Endothelial cell of umbilical vein (primary cell): Measurements from ENCODE around the gene ST3GAL4. TPM values are rescaled to one million over a fixed set of nuclear protein-coding genes. Genes with fewer than 3 reads are reported as not detected.

Experiments
- BruUV-seq: library from RNA; stranded (reverse); fragments of 400-500 nt; replicated peaks from 2 replicates; lab custom pipeline; 2021; lab: Mats Ljungman, UMichigan
- CTCF ChIA-PET: fragments of 300-600, 350-600 bp; sonication (Branson Sonifier 250); formaldehyde crosslinking; loops from one replicate; lab custom pipeline; 2021; ENCODE audit warnings: antibody characterized with exemption, inconsistent platforms; lab: Charles Lee
- POLR2A ChIA-PET: fragments of 300-600, 350-600 bp; sonication (Branson Sonifier 250); formaldehyde crosslinking; loops from one replicate; lab custom pipeline; 2021; ENCODE audit warnings: antibody characterized with exemption, inconsistent platforms; lab: Charles Lee
- DNase-seq: peaks from one replicate; pipeline ENCODE4 v3.0.0-alpha.2; 2011; ENCODE audit warnings: low read depth, low spot score
- FAIRE-seq: peaks from 2 replicates; lab custom pipeline; 2011; peaks lifted over from hg19 to GRCh38; lab: Jason Lieb, UNC
- H2AFZ ChIP-seq: 2 replicates; pipeline ENCODE4 v1.6.0; 2012; ENCODE audit warnings: low read depth, low read length, control low read depth, inconsistent platforms
- H3K27ac ChIP-seq: 2 replicates; pipeline ENCODE4 v1.5.1; 2011; ENCODE audit warnings: low read depth, mild to moderate bottlenecking, control low read depth, low read length, moderate library complexity; ENCODE audit not compliant: insufficient read depth
- H3K27me3 ChIP-seq, 2 experiments: 2 replicates each; pipeline versions ENCODE4 v1.6.0 to v1.6.1; 2011; ENCODE audit warnings: low read length in 2 of 2, mixed read lengths in 1 of 2; ENCODE audit not compliant: control insufficient read depth in 2 of 2, insufficient read depth in 2 of 2
- H3K36me3 ChIP-seq, 2 experiments: 2 replicates in 1 of 2; 3 replicates in 1 of 2; pipeline ENCODE4 v1.5.1; 2011; ENCODE audit warnings: low read length in 2 of 2, mild to moderate bottlenecking in 1 of 2, moderate library complexity in 1 of 2; ENCODE audit not compliant: control insufficient read depth in 2 of 2, insufficient read depth in 2 of 2; ENCODE audit errors: extremely low read depth in 1 of 2
- H3K4me1 ChIP-seq: 3 replicates; pipeline ENCODE4 v1.5.1; 2011; ENCODE audit warnings: mild to moderate bottlenecking, low read length; ENCODE audit not compliant: control insufficient read depth, insufficient read depth; ENCODE audit errors: extremely low read depth
- H3K4me2 ChIP-seq: 2 replicates; pipeline ENCODE4 v1.6.1; 2011; ENCODE audit warnings: low read length, control low read depth, mixed read lengths; ENCODE audit not compliant: insufficient read depth
- H3K4me3 ChIP-seq, 3 experiments: fragments of 200-600 bp in 1 of 3; sonication (generic), shearing (Covaris generic) in 1 of 3; replicated peaks in 1 of 3; 2 replicates each; pipeline ENCODE4 v1.5.1; 2011 to 2016; ENCODE audit warnings: control low read depth in 3 of 3, low read length in 3 of 3, mild to moderate bottlenecking in 2 of 3, inconsistent platforms in 1 of 3, low read depth in 1 of 3, moderate library complexity in 1 of 3; ENCODE audit not compliant: insufficient read depth in 1 of 3
- H3K79me2 ChIP-seq: 2 replicates; pipeline ENCODE4 v1.6.0; 2012; ENCODE audit warnings: low read length, inconsistent platforms; ENCODE audit not compliant: control insufficient read depth, insufficient read depth
- H3K9ac ChIP-seq: replicated peaks from 2 replicates; pipeline ENCODE3; 2011; ENCODE audit warnings: low read length, control low read depth; ENCODE audit not compliant: insufficient read depth; ENCODE audit errors: extremely low read depth
- H3K9me1 ChIP-seq: replicated peaks from 3 replicates; pipeline ENCODE4 v1.6.0; 2011; ENCODE audit warnings: mild to moderate bottlenecking, low read length; ENCODE audit not compliant: control insufficient read depth, insufficient read depth; ENCODE audit errors: extremely low read depth
- H3K9me3 ChIP-seq: replicated peaks from 2 replicates; pipeline ENCODE4 v1.5.1; 2012; ENCODE audit warnings: low read length, inconsistent platforms; ENCODE audit not compliant: control insufficient read depth, insufficient read depth
- H4K20me1 ChIP-seq: replicated peaks from 2 replicates; pipeline ENCODE3; 2011; ENCODE audit warnings: mild to moderate bottlenecking, low read length; ENCODE audit not compliant: control insufficient read depth, insufficient read depth; ENCODE audit errors: extremely low read depth
- CTCF ChIP-seq, 2 donors: IDR thresholded peaks; 1 replicate in 1 of 2; 2 replicates in 1 of 2; pipeline ENCODE4 v1.5.1; 2011; ENCODE audit warnings: low read length in 2 of 2, mild to moderate bottlenecking in 2 of 2, moderate library complexity in 2 of 2, control low read depth in 1 of 2, inconsistent platforms in 1 of 2, low read depth in 1 of 2; ENCODE audit not compliant: insufficient read depth in 1 of 2; ENCODE audit errors: extremely low read depth in 1 of 2
- FOS ChIP-seq: IDR thresholded peaks from 2 replicates; pipeline ENCODE4 v1.6.1; 2011; ENCODE audit warnings: mild to moderate bottlenecking, low read length, moderate library complexity, borderline replicate concordance; ENCODE audit not compliant: insufficient read depth
- GATA2 ChIP-seq: IDR thresholded peaks from 2 replicates; pipeline ENCODE4 v1.7.0; 2011; ENCODE audit warnings: low read depth, mild to moderate bottlenecking, moderate library complexity, mixed read lengths, low read length; ENCODE audit not compliant: insufficient read length, insufficient read depth
- JUN ChIP-seq: IDR thresholded peaks from 2 replicates; pipeline ENCODE4 v1.6.1; 2011; ENCODE audit warnings: borderline replicate concordance, low read depth; ENCODE audit not compliant: insufficient read length, insufficient read depth
- MAX ChIP-seq: IDR thresholded peaks from 2 replicates; pipeline ENCODE4 v1.6.1; 2011; ENCODE audit not compliant: insufficient read depth, insufficient read length
- MYC ChIP-seq: IDR thresholded peaks from one replicate; pipeline ENCODE4 v1.6.1; 2011; ENCODE audit warnings: mild to moderate bottlenecking, low read depth, low read length
- POLR2A ChIP-seq: IDR thresholded peaks from 2 replicates; pipeline ENCODE4 v1.6.1; 2012; ENCODE audit warnings: low read depth, mild to moderate bottlenecking, control low read depth, low read length
- POLR2AphosphoS5 ChIP-seq: IDR thresholded peaks from 2 replicates; pipeline ENCODE4 v1.6.1; 2012; ENCODE audit warnings: low read depth, mild to moderate bottlenecking, control low read depth, low read length, moderate library complexity; ENCODE audit not compliant: insufficient read depth
- dilution Hi-C: fragments of 300-500 bp; cut with MboI; formaldehyde crosslinking; loops from one replicate; pipeline ENCODE4 v1.15.0; 2019; ENCODE audit warnings: low sequenced_read_pairs; ENCODE audit not compliant: extremely low pct_ligation_motif_present
- intact Hi-C: fragments of 100-400 bp; cut with micrococcal nuclease; formaldehyde crosslinking; loops from one replicate; pipeline ENCODE4 v1.10.0; 2022
- polyA plus RNA-seq, 4 experiments: library from polyadenylated mRNA; depleted of rRNA in 3 of 4; stranded (reverse) in 3 of 4; unstranded in 1 of 4; fragments of >200 nt; gene quantifications; 2 replicates each; pipeline versions ENCODE4 v1.2.1 to v1.2.3, GENCODE V29; 2011 to 2012; ENCODE audit warnings: missing spikeins in 1 of 4
- total RNA-seq: library from RNA; stranded (reverse); gene quantifications from 2 replicates; pipeline ENCODE4 v1.2.3, GENCODE V29; 2021

Gene ST3GAL4
- total and polyA plus RNA-seq, 2 donors (not counting 3 experiments of a cell fraction or from before 2014, with no cell fraction given): 17.7 to 19.4 TPM

- H3K27me3 ChIP-seq: no peaks in the 10 kb centered on the region
- dilution Hi-C loops (no loop called here), intact Hi-C loops (no loop called here)
- DNase-seq (no peak), FAIRE-seq (no peak)
- TF ChIP-seq CTCF (IDR thresholded peaks at IDR 0.05; ENCODE audit: extremely low read depth in 1 of 2, insufficient read depth in 1 of 2, low read depth in 1 of 2, low read length in 2 of 2) (no peak), POLR2A (no peak), POLR2AphosphoS5 (no peak), FOS (no peak), MYC (no peak), JUN (no peak), MAX (no peak), GATA2 (no peak)
- H3K9ac ChIP-seq: no peak overlapping the region
- H3K4me3 ChIP-seq: no peak overlapping the region
- H3K4me1 ChIP-seq: no peaks in the 10 kb centered on the region
- H3K4me2 ChIP-seq: no peak overlapping the region
- H3K9me3 ChIP-seq: no peaks in the 10 kb centered on the region
- H3K79me2 ChIP-seq: no peaks in the 10 kb centered on the region
- no TSS peak for BruUV-seq
- H3K27ac ChIP-seq: no peak overlapping the region
- no peaks in the 10 kb centered on the region for H4K20me1 ChIP-seq
- CTCF ChIA-PET: interaction anchor here (0.8 to 1.5 kb wide), 5 partner anchors 9 to 123 kb away, joined by 3 to 9 read pairs (median 3); no protein-coding TSS in a partner anchor
- no peaks in the 10 kb centered on the region for H3K9me1 ChIP-seq
- no peaks in the 10 kb centered on the region for H3K36me3 ChIP-seq
- POLR2A ChIA-PET: no interaction called here
- no peak overlapping the region for H2AFZ ChIP-seq
Observed at GRCh38 chr11:126362879-126363655, 7.6 kb downstream of the ST3GAL4 start.
